Kasumi-1 (cell line): ENCODE data around the gene KIR2DL3.

Experiments
- DNase-seq, 2 experiments: peaks; one replicate each; lab custom pipeline; 2025; lab: John Stamatoyannopoulos, UW

Gene KIR2DL3

GRCh38 chr19:54791476-54791875 is 53.2 kb downstream of the KIR2DL3 start:
- DNase-seq: no peak

- peak; percentile 2 to 11 for DNase-seq
Measured at GRCh38 chr19:54792814-54793213, 54.5 kb downstream of the KIR2DL3 start.

- peak; percentile 90 to 92 for DNase-seq
Measured at GRCh38 chr19:54795758-54796157, 57.4 kb downstream of the KIR2DL3 start.
